A673 (cell line): Measurements from ENCODE around the gene MTCH1. TPM values are rescaled to one million over a fixed set of nuclear protein-coding genes. Genes with fewer than 3 reads are reported as not detected.

ENCODE experiments used
- BruUV-seq: library from RNA; stranded (reverse); fragments of 400-500 nt; replicated peaks from 2 replicates; lab custom pipeline; 2021; lab: Mats Ljungman, UMichigan
- CTCF ChIA-PET: fragments of 300-600 bp; sonication (Branson Sonifier 250); formaldehyde crosslinking; loops from one replicate; lab custom pipeline; 2022; ENCODE audit warnings: antibody characterized with exemption; lab: Charles Lee
- POLR2A ChIA-PET: fragments of 300-600 bp; sonication (Branson Sonifier 250); formaldehyde crosslinking; loops from one replicate; lab custom pipeline; 2022; ENCODE audit warnings: antibody characterized with exemption; ENCODE audit not compliant: low non-redundant PET; lab: Charles Lee
- DNase-seq: peaks from one replicate; pipeline ENCODE4 v3.0.0-alpha.2; 2015; ENCODE audit warnings: low spot score
- H3K27ac ChIP-seq: fragments of 200-600 bp; sonication (generic); 2 replicates; pipeline ENCODE4 v1.5.1; 2016; ENCODE audit warnings: mixed run types, low read depth, mild to moderate bottlenecking, mixed read lengths, antibody characterized with exemption, low read length; ENCODE audit not compliant: poor library complexity, severe bottlenecking
- H3K27me3 ChIP-seq: fragments of 200-600 bp; sonication (generic); replicated peaks from 2 replicates; pipeline ENCODE4 v1.6.1; 2017; ENCODE audit warnings: mixed run types, low read depth, mild to moderate bottlenecking, mixed read lengths, antibody characterized with exemption, low read length; ENCODE audit not compliant: insufficient read depth, poor library complexity
- H3K36me3 ChIP-seq: fragments of 200-600 bp; sonication (generic); 2 replicates; pipeline ENCODE4 v1.6.1; 2016; ENCODE audit warnings: mixed run types, mild to moderate bottlenecking, mixed read lengths, antibody characterized with exemption, low read length; ENCODE audit not compliant: insufficient read depth, poor library complexity, severe bottlenecking
- H3K4me1 ChIP-seq: fragments of 200-600 bp; sonication (generic); 2 replicates; pipeline ENCODE4 v1.6.1; 2017; ENCODE audit warnings: mixed run types, mild to moderate bottlenecking, mixed read lengths, antibody characterized with exemption, low read length; ENCODE audit not compliant: insufficient read depth, poor library complexity, severe bottlenecking
- H3K4me3 ChIP-seq: fragments of 200-600 bp; sonication (generic); 2 replicates; pipeline ENCODE4 v1.5.1; 2016; ENCODE audit warnings: low read depth, mixed run types, mild to moderate bottlenecking, mixed read lengths, low read length; ENCODE audit not compliant: poor library complexity, severe bottlenecking
- H3K9me3 ChIP-seq: fragments of 200-600 bp; sonication (generic); 2 replicates; pipeline ENCODE4 v1.6.1; 2016; ENCODE audit warnings: mixed run types, low read depth, mild to moderate bottlenecking, mixed read lengths, antibody characterized with exemption, low read length; ENCODE audit not compliant: poor library complexity, severe bottlenecking
- CTCF ChIP-seq: fragments of 300-800, 200-600 bp; sonication (generic); conservative IDR thresholded peaks from 2 replicates; pipeline ENCODE4 v1.5.1; 2017; ENCODE audit warnings: low read depth, mild to moderate bottlenecking, antibody characterized with exemption, low read length, moderate library complexity, mixed read lengths
- EZH2 ChIP-seq: fragments of 200-600 bp; sonication (generic); IDR thresholded peaks from 2 replicates; pipeline ENCODE4 v1.6.1; 2017; ENCODE audit warnings: borderline replicate concordance, low read depth, mild to moderate bottlenecking, mixed read lengths, antibody characterized with exemption, low read length; ENCODE audit not compliant: poor library complexity, severe bottlenecking
- intact Hi-C: fragments of 100-400 bp; cut with micrococcal nuclease; formaldehyde crosslinking; loops from one replicate; pipeline ENCODE4 v1.10.0; 2022; ENCODE audit not compliant: unreplicated experiment
- total RNA-seq: library from RNA; stranded (reverse); gene quantifications from 2 replicates; pipeline ENCODE4 v1.2.3, GENCODE V29; 2021

Gene MTCH1
- total RNA-seq, 1 experiment from 2014 or later, result 242 TPM

- DNase-seq, result no peak
- Histone ChIP-seq H3K36me3 (no peaks in the 10 kb centered on the region), H3K27ac (no peak overlapping the region), H3K9me3 (no peaks in the 10 kb centered on the region), H3K4me1 (peaks cover 7% of the 10 kb centered on the region), H3K27me3 (no peaks in the 10 kb centered on the region), H3K4me3 (no peak overlapping the region)
- POLR2A ChIA-PET, result no interaction called here
- TF ChIP-seq CTCF (no peak), EZH2 (no peak)
- intact Hi-C loops, result no loop called here
- no TSS peak for BruUV-seq
- CTCF ChIA-PET, result no interaction called here
These were observed 57.5 kb downstream of the MTCH1 start for GRCh38 chr6:36928547-36928918.

GRCh38 chr6:36927691-36928546, 58.1 kb downstream of the MTCH1 start:
- Histone ChIP-seq H3K27ac (no peak overlapping the region), H3K4me3 (no peak overlapping the region), H3K9me3 (no peaks in the 10 kb centered on the region), H3K4me1 (peaks cover 7% of the 10 kb centered on the region), H3K36me3 (no peaks in the 10 kb centered on the region), H3K27me3 (no peaks in the 10 kb centered on the region)
- ChIA-PET CTCF (no interaction called here), POLR2A (no interaction called here)
- no peak for TF ChIP-seq CTCF
- no peak for TF ChIP-seq EZH2
- intact Hi-C loops, result no loop called here
- BruUV-seq, result no TSS peak
- no peak for DNase-seq

- H3K27me3 ChIP-seq, result no peaks in the 10 kb centered on the region
- no peak for DNase-seq
- ChIA-PET POLR2A (no interaction called here), CTCF (no interaction called here)
- no peak overlapping the region for H3K4me3 ChIP-seq
- intact Hi-C loops, result no loop called here
- H3K4me1 ChIP-seq, result peaks cover 7% of the 10 kb centered on the region
- no peaks in the 10 kb centered on the region for H3K36me3 ChIP-seq
- H3K27ac ChIP-seq, result no peak overlapping the region
- TF ChIP-seq CTCF (no peak), EZH2 (no peak)
- H3K9me3 ChIP-seq, result no peaks in the 10 kb centered on the region
- no TSS peak for BruUV-seq
These were observed 59.1 kb downstream of the MTCH1 start for GRCh38 chr6:36926708-36927513.
